ENCODE data around the gene TICAM2.

DNA sequence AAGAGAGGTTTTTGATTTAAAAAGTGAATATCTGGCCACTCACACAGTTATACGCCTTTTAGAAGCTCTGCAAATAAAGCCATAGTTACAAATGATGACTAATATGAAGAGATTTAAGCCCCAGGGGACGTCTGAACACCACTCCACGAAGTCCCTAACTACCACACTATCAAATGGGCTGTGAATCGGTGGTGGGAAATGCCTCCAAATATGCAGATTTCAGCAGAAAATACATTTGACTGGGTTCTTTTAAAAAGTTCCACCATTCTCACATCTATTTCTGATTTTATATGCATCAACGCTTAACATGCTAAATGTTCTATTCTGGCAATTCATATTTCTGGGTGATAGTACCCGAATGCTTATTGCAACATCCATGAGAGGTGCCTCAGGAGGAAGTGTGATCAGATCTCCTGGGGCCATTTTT lies 22.5 kb downstream of the TICAM2 start:
- TF ChIP-seq CTBP1 (IDR thresholded peaks at IDR 0.05; ENCODE audit: borderline replicate concordance) (no peak), FOXM1 (IDR thresholded peaks at IDR 0.05; ENCODE audit: borderline replicate concordance) (no peak), FOXA1 (IDR thresholded peaks at IDR 0.05) (no peak), ELF4 (IDR thresholded peaks at IDR 0.05) (no peak), BHLHE40 (IDR thresholded peaks at IDR 0.05; ENCODE audit: borderline replicate concordance) (no peak)
